Stomach (tissue), 9 donors: ENCODE data around the gene PPEF1. TPM values are rescaled to one million over a fixed set of nuclear protein-coding genes. Genes with fewer than 3 reads are reported as not detected.
A peak's percentile ranks its signal among the peaks of the same experiment; 100 is the strongest.

ENCODE experiments used
- DNase-seq, 2 donors: peaks; one replicate each; pipeline versions ENCODE4 v3.0.0 to v3.0.0-alpha.2; 2013 to 2019
- H3K27ac ChIP-seq, 5 donors: fragments of 200-600 bp in 4 of 5; sonication (generic) in 4 of 5; one replicate each; pipeline ENCODE4 v1.5.1; 2013 to 2019; ENCODE audit warnings: mild to moderate bottlenecking in 1 of 5, moderate library complexity in 1 of 5
- H3K27me3 ChIP-seq, 3 donors: fragments of 200-600 bp; sonication (generic); one replicate each; pipeline ENCODE4 v1.5.1; 2017 to 2019; ENCODE audit warnings: mixed run types in 1 of 3
- H3K36me3 ChIP-seq, 4 donors: fragments of 200-600 bp; sonication (generic); 1 replicate in 3 of 4; 2 replicates in 1 of 4; pipeline ENCODE4 v1.5.1; 2016 to 2019
- H3K4me1 ChIP-seq, 4 donors: fragments of 200-600 bp; sonication (generic); one replicate each; pipeline ENCODE4 v1.5.1; 2016 to 2019
- H3K4me3 ChIP-seq, 4 donors: fragments of 200-600 bp; sonication (generic) in 3 of 4; one replicate each; pipeline ENCODE4 v1.5.1; 2016 to 2019; ENCODE audit warnings: mild to moderate bottlenecking in 1 of 4
- H3K9me3 ChIP-seq, 4 donors: fragments of 200-600 bp; sonication (generic); one replicate each; pipeline ENCODE4 v1.5.1; 2016 to 2019
- EP300 ChIP-seq: sonication (generic); formaldehyde crosslinking; IDR thresholded peaks from one replicate; pipeline ENCODE4 v1.6.1; 2017; ENCODE audit warnings: antibody characterized with exemption
- POLR2A ChIP-seq, 4 donors: fragments of 450-650 bp; IDR thresholded peaks; one replicate each; pipeline ENCODE4 v1.6.1; 2016; ENCODE audit warnings: antibody characterized with exemption in 4 of 4, control low read depth in 2 of 4, mild to moderate bottlenecking in 1 of 4, moderate library complexity in 1 of 4
- POLR2AphosphoS5 ChIP-seq, 3 donors: sonication (generic); formaldehyde crosslinking; IDR thresholded peaks; one replicate each; pipeline ENCODE4 v1.6.1; 2016; ENCODE audit warnings: antibody characterized with exemption in 3 of 3
- WGBS, 5 donors: extraction: QIAGEN DNeasy Blood & Tissue Kit in 3 of 5; methylation state at CpG; one replicate each; pipeline versions ENCODE4 v1.1.5 to v1.1.7; 2013 to 2018; 5-methylcytosine and 5-hydroxymethylcytosine counted together
- intact Hi-C: fragments of 100-400 bp; cut with DNase I; formaldehyde crosslinking; loops from one replicate; pipeline ENCODE4 v1.15.1; 2023; ENCODE audit warnings: low total_unique reads
- polyA plus RNA-seq, 3 donors: library from polyadenylated mRNA; stranded (reverse); fragments of 200-250 nt; gene quantifications; one replicate each; pipeline ENCODE4 v1.2.3, GENCODE V29; 2013
- total RNA-seq, 5 donors: library from RNA; depleted of rRNA; stranded (reverse); fragments of >200 nt; gene quantifications; one replicate each; pipeline versions ENCODE4 v1.1.0 to v1.2.3, GENCODE V29; 2014 to 2016
- TF ChIP-seq, protein P1 (sequence below), 7 experiments: fragments of 450-650 bp in 4 of 7; fragments of 200-600 bp in 3 of 7; sonication (generic) in 3 of 7; IDR thresholded peaks; one replicate each; pipeline ENCODE4 v1.5.1; 2016 to 2019; ENCODE audit warnings: antibody characterized with exemption in 7 of 7, control low read depth in 2 of 7, mild to moderate bottlenecking in 1 of 7
- donor health status: healthy with polysubstance abuse.
- donor health status: Bipolar disorder and iron deficiency.
- donor health status: healthy.

PPEF1 gene
- total and polyA plus RNA-seq, 8 donors = 0.08 to 1.3 (median 0.22) TPM; not detected in 4

DNA sequence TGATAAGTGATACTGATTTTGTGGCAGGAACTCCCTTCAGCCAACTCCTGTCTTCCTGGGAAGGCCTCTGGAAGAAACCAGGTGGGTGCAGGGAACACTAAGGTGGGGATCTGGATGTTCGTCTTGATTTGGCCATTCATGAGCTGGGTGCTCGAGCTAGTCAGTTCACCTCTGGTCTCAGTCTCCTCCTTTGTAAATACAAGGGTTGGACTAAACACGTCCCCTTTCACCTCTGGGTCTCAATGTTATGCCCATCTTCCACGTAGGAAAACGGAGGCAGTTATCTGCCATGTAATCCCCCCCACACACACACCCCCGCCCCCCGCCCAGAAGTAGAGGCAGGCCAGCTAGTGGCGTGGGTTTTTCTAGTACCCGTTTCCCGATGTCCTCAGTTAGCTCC, 31.4 kb upstream of the PPEF1 start:
- H3K4me3 ChIP-seq = no peak overlapping the region
- no peak overlapping the region for H3K27ac ChIP-seq
- H3K9me3 ChIP-seq = peaks cover 0 to 3% (median 0%) of the 10 kb centered on the region in 4 donors
- intact Hi-C loops = no loop called here
- no peaks in the 10 kb centered on the region for H3K27me3 ChIP-seq
- no peaks in the 10 kb centered on the region for H3K36me3 ChIP-seq
- no peak for TF ChIP-seq EP300
- TF ChIP-seq, protein P1, sequence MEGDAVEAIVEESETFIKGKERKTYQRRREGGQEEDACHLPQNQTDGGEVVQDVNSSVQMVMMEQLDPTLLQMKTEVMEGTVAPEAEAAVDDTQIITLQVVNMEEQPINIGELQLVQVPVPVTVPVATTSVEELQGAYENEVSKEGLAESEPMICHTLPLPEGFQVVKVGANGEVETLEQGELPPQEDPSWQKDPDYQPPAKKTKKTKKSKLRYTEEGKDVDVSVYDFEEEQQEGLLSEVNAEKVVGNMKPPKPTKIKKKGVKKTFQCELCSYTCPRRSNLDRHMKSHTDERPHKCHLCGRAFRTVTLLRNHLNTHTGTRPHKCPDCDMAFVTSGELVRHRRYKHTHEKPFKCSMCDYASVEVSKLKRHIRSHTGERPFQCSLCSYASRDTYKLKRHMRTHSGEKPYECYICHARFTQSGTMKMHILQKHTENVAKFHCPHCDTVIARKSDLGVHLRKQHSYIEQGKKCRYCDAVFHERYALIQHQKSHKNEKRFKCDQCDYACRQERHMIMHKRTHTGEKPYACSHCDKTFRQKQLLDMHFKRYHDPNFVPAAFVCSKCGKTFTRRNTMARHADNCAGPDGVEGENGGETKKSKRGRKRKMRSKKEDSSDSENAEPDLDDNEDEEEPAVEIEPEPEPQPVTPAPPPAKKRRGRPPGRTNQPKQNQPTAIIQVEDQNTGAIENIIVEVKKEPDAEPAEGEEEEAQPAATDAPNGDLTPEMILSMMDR (IDR thresholded peaks at IDR 0.05) = no peak
- no peak for TF ChIP-seq POLR2A (IDR thresholded peaks at IDR 0.05)
- no peak for TF ChIP-seq POLR2AphosphoS5 (IDR thresholded peaks at IDR 0.05)
- peaks cover 0 to 6% (median 0%) of the 10 kb centered on the region in 4 donors for H3K4me1 ChIP-seq
- 75 to 90% (median 79%) methylated on average over 10 of the region's 10 CpGs for WGBS, 5 donors
- DNase-seq = no peak

DNA sequence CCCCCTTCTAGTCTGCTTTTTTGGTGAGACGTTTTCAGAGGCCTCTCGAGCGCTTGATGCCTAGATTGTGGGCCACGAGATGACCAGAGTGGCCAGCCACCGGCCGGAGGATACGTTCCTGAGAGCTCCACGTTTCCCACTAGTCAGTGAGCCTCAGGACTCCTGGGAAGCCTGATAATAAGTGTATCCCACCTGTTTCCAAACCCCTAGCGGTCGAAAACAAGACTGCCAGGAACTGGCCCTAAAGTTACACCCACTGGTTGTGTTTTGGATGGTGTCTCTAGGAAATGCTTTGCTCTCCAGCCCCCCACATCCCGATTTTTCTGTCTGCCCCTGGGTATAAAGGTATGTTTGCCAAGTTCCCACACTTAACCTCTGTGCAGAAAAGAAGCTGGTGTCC, 31.0 kb upstream of the PPEF1 start:
- peak in 1 of 2 donors; percentile 29 for DNase-seq
- Histone ChIP-seq H3K4me3 (no peak overlapping the region), H3K27ac (no peak overlapping the region), H3K9me3 (peaks cover 0 to 3% (median 0%) of the 10 kb centered on the region in 4 donors), H3K4me1 (peaks cover 0 to 6% (median 0%) of the 10 kb centered on the region in 4 donors), H3K36me3 (no peaks in the 10 kb centered on the region), H3K27me3 (no peaks in the 10 kb centered on the region)
- intact Hi-C loops = no loop called here
- 49 to 70% (median 63%) methylated on average over 11 of the region's 11 CpGs for WGBS, 5 donors
- TF ChIP-seq, protein P1 (IDR thresholded peaks at IDR 0.05) = no peak
- TF ChIP-seq POLR2A (IDR thresholded peaks at IDR 0.05) (no peak), POLR2AphosphoS5 (IDR thresholded peaks at IDR 0.05) (no peak), EP300 (no peak)

DNA sequence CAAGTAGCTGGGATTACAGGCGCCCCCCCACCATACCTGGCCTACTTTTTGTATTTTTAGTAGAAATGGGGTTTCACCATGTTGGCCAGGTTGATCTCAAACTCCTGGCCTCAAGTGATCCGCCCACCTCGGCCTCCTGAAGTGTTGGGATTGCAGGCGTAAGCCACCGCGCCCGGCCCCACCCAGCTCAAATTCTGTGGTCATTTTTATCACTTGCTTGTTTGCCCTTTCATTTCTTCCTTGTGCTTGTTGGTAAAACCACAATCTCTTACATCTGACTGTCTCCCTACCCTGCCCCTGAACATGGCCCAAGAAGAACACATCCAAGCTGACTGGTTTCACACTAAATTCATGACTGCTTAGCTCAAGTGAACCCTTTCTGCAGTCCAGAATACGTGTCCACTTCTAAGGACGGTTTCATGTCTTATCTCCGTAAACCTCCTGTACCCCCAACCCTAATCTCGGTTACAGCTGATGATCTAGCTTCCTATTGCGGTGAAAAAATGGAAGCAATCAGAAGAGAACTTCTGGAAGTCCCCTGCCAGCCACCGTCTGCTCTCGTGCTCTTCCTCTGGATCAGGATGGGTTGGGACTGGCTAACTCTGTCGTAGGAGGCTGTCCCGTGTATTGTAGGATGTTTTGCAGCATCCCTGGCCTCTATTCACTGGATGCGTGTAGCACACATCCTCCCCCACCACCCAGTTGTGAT, 30.1 kb upstream of the PPEF1 start:
- 56 to 71% (median 67%) methylated on average over 17 of the region's 17 CpGs for WGBS, 5 donors
- Histone ChIP-seq H3K27ac (no peak overlapping the region), H3K27me3 (no peaks in the 10 kb centered on the region), H3K9me3 (peaks cover 0 to 3% (median 0%) of the 10 kb centered on the region in 4 donors), H3K4me1 (peaks cover 0 to 6% (median 0%) of the 10 kb centered on the region in 4 donors), H3K4me3 (no peak overlapping the region), H3K36me3 (no peaks in the 10 kb centered on the region)
- intact Hi-C loops = no loop called here
- TF ChIP-seq, protein P1 (IDR thresholded peaks at IDR 0.05) = no peak
- no peak for TF ChIP-seq POLR2AphosphoS5 (IDR thresholded peaks at IDR 0.05)
- no peak for TF ChIP-seq POLR2A (IDR thresholded peaks at IDR 0.05)
- no peak for TF ChIP-seq EP300
- peak in 1 of 2 donors; percentile 28 for DNase-seq

DNA sequence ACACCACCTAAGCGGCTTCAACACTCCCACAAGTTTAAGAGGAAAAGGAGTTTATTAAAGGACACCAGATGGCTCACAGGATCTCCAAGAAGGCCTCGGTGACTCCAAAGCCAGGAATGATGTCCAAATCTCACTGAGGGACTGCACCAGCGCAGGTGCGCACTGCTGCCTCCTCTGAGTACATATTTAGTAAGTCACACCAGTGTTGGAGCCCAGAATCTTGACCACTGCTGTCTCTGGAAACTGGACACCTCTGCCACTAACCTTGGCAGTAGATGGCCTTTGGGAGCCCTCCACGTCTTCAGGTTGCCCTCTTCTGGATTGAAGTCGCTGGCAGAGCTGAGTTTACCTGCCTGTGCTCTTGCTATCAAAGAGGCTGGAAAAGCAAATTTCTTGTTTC, 25.4 kb upstream of the PPEF1 start:
- Histone ChIP-seq H3K9me3 (no peaks in the 10 kb centered on the region), H3K27me3 (no peaks in the 10 kb centered on the region), H3K4me3 (no peak overlapping the region), H3K27ac (no peak overlapping the region), H3K4me1 (no peaks in the 10 kb centered on the region), H3K36me3 (no peaks in the 10 kb centered on the region)
- 80 to 93% (median 88%) methylated on average over 6 of the region's 6 CpGs for WGBS, 5 donors
- no peak for DNase-seq
- intact Hi-C loops = no loop called here
- TF ChIP-seq POLR2A (IDR thresholded peaks at IDR 0.05) (no peak), POLR2AphosphoS5 (IDR thresholded peaks at IDR 0.05) (no peak), EP300 (no peak)
- TF ChIP-seq, protein P1 (IDR thresholded peaks at IDR 0.05) = no peak
